Measurements from ENCODE around the gene SUN5. TPM values are rescaled to one million over a fixed set of nuclear protein-coding genes. Genes with fewer than 3 reads are reported as not detected.
A peak's percentile ranks its signal among the peaks of the same experiment; 100 is the strongest.

The SUN5 gene
- total and polyA plus RNA-seq, 5 experiments from 2014 or later, result not detected

DNA sequence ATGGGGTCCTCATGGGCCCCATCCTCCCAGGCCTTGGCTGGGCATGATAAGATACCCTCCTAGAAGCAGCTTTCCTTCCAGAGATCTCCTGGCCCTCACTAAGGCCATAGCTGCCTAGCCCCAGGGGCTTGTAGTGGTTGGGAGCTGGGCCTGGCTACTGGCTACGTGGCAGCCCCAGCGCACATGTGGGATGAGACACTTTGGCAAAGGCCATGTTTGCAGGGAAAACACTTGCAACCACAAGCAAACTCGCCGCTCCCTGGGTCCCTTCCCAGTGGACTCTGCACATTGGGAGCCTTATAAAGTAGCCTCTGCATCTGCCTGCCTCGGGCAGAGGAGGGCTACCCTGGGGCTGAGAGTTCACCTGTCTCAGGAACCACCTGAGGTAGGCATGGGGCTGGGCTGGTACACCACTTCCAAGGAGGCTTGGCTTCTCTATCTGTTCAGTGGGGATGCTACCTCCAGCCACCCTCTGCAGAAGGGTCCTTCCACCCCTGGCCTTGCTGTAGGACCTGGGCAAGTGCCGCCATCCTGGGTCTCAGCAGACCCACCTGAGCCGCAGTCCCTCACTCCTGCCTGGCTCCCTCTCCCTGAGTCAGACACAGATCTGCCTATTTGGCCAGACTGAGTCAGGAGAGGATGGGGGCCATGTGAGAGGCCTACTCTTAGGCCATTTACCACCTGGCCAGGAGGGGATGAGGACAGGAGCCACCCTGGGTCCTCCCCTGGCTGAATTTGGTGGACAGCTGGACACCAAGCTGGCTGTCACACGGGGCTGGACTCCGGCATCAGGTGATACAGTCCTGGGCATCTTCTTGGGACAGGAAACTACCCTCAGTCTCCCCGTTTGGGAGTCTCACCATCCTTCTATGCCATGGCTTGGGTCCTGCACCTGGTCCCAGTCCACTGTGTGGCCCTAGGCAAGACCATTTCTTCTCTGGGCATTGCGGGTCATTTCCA, 3.4 kb upstream of the SUN5 start, which contains the start of gene BPIFB2:
TSS of gene BPIFB2 (plus strand) at position 329 of the 960 bp plus-strand sequence. CDS start 871 bp downstream, outside the sequence.
- H3K27ac Mint-ChIP-seq, result peak within 1 kb of the TSS in 3 of 10 donors; percentile 15 to 63 (median 48)
- ATAC-seq, result no peak

DNA sequence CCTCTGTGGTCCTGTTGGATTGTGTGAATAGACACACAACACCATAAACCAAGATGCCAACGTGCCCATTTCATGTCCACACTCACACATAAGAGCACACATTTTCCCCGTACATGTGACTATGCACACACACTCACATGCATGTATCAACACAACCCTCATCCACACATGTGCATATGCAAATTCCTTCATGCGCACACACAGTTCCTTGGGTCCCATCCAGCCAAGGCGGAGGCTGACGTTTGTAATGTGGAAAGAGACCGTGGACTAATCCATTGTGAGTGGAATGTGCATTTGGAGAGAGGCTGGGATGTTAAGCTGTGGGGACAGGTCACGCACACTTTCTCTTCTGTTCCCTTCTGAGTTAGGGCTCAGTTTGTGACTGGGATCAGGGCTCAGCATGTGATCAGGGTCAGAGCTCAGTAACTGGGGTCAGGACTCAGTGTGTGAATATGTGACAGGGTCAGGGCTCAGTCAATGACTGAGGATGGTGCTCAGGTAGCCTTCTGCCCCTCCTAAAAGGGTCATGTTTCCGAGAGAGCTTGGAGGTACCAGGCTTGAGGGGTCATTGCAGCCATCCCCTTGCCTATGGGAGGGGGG, 2.6 kb upstream of the SUN5 start:
- Mint-ChIP-seq H3K9me3 (peaks cover 0 to 8% (median 0%) of the 10 kb centered on the region in 9 donors), H3K27ac (peak overlapping the region in 3 of 10 donors; percentile 15 to 63 (median 48)), H3K36me3 (no peaks in the 10 kb centered on the region), H3K4me1 (peaks cover 2 to 31% (median 19%) of the 10 kb centered on the region in 4 donors), H3K4me3 (no peak overlapping the region), H3K27me3 (no peaks in the 10 kb centered on the region)
- ATAC-seq, result no peak
- POLR2A ChIA-PET, result no interaction called here
- DNase-seq, result no peak

More for the DNA sequence above, 3.4 kb upstream of the SUN5 start, which contains the start of gene BPIFB2:
- H3K36me3 Mint-ChIP-seq, result no peaks in the 10 kb centered on the region
- POLR2A ChIA-PET, result no interaction called here
- DNase-seq, result no peak
- H3K4me3 Mint-ChIP-seq, result no peak within 1 kb of the TSS
- peaks cover 0 to 8% (median 0%) of the 10 kb centered on the region in 9 donors for H3K9me3 Mint-ChIP-seq
- no peaks in the 10 kb centered on the region for H3K27me3 Mint-ChIP-seq
- H3K4me1 Mint-ChIP-seq, result peaks cover 0 to 28% (median 14%) of the 10 kb centered on the region in 4 donors

DNA sequence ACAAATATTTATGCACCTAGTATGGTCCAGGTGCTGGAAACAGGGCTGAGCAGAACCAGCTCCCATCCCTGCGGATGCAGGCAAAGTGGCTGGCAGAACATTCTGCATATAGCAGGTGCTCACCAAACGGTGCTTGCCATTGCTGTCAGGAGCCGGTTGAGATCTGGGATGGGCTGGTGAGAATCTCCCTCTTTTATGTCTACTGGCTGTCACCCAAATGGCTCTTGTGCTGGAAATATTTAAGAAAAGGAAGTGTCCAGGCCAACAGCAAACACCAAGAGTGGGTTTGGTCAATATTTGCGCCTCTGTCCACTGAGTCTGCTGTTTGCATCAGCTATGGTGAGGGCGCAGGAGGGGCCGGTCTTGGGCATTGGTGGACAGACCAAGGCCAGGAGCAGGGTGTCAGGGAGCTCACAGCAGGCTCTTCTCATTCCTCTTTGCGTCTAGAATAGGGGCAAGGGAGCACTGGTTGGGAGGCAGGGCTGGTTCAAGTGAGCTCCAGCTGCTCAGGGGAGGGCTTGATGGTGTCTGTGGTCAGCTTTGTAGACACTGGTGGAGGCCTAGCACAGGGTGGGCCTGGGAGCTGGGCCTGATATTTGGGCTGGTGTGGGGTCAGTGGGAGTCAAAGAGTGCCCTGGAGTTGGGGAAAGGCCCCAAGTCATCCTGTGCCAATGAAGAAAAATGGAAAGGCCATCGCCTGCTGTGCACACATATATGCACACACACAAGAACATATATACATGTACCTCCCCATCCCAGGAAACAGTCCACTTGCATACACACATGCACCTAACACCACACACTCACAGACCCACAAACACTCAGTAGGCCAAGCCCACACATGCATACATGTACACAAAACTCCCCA, 1.9 kb upstream of the SUN5 start:
- Mint-ChIP-seq H3K9me3 (peaks cover 0 to 8% (median 0%) of the 10 kb centered on the region in 9 donors), H3K36me3 (no peaks in the 10 kb centered on the region), H3K27ac (peak overlapping the region in 3 of 10 donors; percentile 15 to 52 (median 35)), H3K27me3 (no peaks in the 10 kb centered on the region), H3K4me3 (no peak overlapping the region), H3K4me1 (peaks cover 5 to 36% (median 23%) of the 10 kb centered on the region in 4 donors)
- POLR2A ChIA-PET, result interaction anchor here (1.7 kb wide), 1 partner anchor 29 kb away, joined by 5 read pairs; no protein-coding TSS in a partner anchor
- ATAC-seq (no peak), DNase-seq (no peak)

DNA sequence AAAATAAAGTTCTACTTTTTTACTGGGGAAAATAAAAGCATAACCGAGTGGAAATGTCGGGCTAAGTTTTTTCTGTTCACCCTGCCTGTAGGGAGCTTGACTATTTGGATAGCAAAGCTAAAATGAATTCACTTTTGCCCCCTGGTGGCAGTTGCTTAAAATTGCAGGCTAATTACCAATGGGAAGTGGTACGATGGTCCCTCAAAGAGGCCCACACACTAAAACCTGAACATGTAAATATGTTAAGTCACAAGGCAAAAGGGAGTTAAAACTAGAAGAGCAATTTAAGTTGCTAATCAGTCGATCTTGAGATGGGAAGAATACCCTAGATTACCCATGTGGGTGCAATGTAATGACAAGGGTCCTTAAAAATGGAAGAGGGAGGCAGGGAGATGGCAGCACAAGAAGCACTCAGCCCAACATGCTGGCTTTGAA, 916 bp upstream of the SUN5 start:
- no peaks in the 10 kb centered on the region for H3K27me3 Mint-ChIP-seq
- POLR2A ChIA-PET, result interaction anchor here (0.8 to 1.7 kb wide), 2 partner anchors 9 to 28 kb away, joined by 4 to 5 read pairs; no protein-coding TSS in a partner anchor
- no peaks in the 10 kb centered on the region for H3K36me3 Mint-ChIP-seq
- no peak for ATAC-seq
- H3K4me1 Mint-ChIP-seq, result peaks cover 10 to 44% (median 30%) of the 10 kb centered on the region in 4 donors
- peak overlapping the region in 1 of 10 donors; percentile 86 for H3K27ac Mint-ChIP-seq
- H3K9me3 Mint-ChIP-seq, result peaks cover 0 to 8% (median 0%) of the 10 kb centered on the region in 9 donors
- no peak overlapping the region for H3K4me3 Mint-ChIP-seq
- DNase-seq, result peak in 5 of 10 donors; percentile 29 to 56 (median 46)

DNA sequence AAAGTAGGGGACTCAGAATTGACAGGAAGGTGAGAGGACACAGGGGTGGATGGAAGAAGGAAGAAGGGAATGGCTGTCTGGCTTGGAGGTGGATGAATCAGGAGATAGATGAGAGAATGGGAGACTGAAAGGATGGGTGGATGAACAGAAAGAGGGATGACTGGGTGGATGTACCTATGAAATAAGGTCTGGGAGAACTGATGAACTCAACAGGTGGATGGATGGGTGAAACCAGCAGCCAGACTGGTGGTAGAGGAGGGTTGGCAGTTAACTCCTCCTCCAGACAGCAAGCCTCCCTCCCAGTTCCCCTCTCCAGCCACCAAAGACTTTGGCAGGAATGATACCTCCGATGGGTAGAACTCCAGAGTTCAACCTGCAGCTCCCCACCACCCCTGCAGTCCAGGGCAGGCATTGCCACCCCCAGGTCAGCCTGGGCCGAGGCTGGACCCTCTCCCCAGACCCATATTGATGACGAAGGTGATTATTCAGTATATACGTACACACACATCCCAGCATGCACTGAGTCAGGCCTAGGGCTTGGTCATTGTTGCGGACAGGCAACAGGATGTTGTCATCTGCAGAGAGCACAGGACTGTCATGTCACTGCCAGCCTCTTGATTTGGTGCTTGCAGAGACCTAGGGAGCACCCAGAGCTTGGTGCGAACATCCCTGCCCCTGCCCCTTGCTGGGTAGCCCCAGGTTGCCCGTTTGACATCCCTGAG, 2.0 kb downstream of the SUN5 start:
- Mint-ChIP-seq H3K27ac (peak overlapping the region in 6 of 10 donors; percentile 24 to 91 (median 78)), H3K27me3 (no peaks in the 10 kb centered on the region), H3K9me3 (peaks cover 0 to 8% (median 0%) of the 10 kb centered on the region in 9 donors), H3K4me3 (no peak overlapping the region), H3K36me3 (no peaks in the 10 kb centered on the region), H3K4me1 (peaks cover 16 to 54% (median 37%) of the 10 kb centered on the region in 4 donors)
- POLR2A ChIA-PET, result no interaction called here
- no peak for ATAC-seq
- DNase-seq, result no peak

DNA sequence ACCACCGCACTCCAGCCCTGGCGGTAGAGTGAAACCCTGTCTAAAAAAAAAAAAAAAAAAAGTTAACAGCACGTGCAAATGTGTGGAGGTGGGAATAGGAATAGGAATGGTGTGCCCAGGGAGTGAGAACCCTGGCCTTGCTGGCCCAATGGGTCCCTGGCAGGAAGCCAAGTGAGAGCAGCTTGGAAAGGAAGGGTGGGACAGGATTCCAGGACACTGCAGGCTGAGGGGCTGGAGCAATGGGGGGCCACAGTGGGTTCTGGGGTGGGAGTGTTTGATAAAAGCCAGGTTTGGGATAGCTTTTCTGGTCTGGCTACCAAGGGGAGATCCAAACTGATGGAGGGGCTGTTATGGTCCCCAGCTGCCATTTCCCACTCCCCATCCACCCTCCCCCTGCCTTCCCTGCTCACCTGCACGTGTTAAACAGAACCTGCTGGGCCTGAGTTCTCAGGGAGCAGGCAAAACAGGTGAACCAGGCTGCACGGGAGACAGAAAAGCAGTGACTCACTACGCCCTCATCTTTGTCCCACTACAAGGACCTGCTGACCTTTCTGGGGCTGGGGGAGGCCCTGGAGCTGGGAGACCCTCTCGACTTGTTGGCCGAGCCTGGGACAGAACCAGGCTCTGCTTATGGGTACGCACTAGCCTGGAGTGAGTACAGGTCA, 3.3 kb downstream of the SUN5 start:
- DNase-seq (no peak), ATAC-seq (no peak)
- Mint-ChIP-seq H3K4me1 (peaks cover 19 to 58% (median 38%) of the 10 kb centered on the region in 4 donors), H3K9me3 (peaks cover 0 to 8% (median 0%) of the 10 kb centered on the region in 9 donors), H3K4me3 (no peak overlapping the region), H3K27ac (peak overlapping the region in 5 of 10 donors; percentile 36 to 87 (median 47)), H3K36me3 (no peaks in the 10 kb centered on the region), H3K27me3 (no peaks in the 10 kb centered on the region)
- POLR2A ChIA-PET, result interaction anchor here (0.7 kb wide), 1 partner anchor 26 kb away, joined by 3 read pairs; no protein-coding TSS in a partner anchor

DNA sequence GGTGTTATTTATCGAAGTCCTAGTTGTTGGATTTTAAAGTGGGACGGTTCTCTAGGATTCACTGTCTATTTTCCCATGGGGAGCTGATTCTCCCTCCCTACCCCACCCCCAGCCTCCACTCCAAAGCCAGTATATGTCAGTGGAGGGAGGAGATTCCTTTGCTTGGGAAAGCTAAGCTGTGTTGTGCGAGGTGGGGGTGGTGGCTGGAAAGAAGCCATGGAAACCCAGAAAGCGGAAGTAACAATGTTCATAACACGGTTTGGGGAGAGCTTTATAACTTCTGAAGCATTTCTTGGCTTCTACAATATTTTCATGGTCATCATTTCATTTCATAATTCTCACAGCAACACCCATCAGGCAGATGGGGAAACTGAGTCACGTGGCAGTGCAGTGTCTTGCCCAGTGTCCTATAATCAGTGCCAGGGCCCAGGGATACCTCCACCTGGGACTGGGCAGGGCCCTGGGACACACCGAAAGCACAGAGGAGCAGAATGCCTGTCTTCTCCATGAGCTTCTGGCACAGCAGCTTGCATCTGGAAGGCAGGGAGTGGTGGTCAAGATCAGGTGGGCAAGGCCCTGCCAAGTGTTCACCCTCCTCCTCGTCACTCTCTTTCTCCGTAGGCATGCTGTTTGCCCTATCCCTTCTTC, 4.5 kb downstream of the SUN5 start:
- POLR2A ChIA-PET, result no interaction called here
- peaks cover 0 to 3% (median 0%) of the 10 kb centered on the region in 3 donors for H3K36me3 Mint-ChIP-seq
- peaks cover 16 to 52% (median 35%) of the 10 kb centered on the region in 4 donors for H3K4me1 Mint-ChIP-seq
- H3K9me3 Mint-ChIP-seq, result peaks cover 0 to 9% (median 0%) of the 10 kb centered on the region in 9 donors
- no peaks in the 10 kb centered on the region for H3K27me3 Mint-ChIP-seq
- H3K27ac Mint-ChIP-seq, result peak overlapping the region in 5 of 10 donors; percentile 19 to 69 (median 36)
- DNase-seq (no peak), ATAC-seq (no peak)
- H3K4me3 Mint-ChIP-seq, result peak overlapping the region in 1 of 10 donors; percentile 29

DNA sequence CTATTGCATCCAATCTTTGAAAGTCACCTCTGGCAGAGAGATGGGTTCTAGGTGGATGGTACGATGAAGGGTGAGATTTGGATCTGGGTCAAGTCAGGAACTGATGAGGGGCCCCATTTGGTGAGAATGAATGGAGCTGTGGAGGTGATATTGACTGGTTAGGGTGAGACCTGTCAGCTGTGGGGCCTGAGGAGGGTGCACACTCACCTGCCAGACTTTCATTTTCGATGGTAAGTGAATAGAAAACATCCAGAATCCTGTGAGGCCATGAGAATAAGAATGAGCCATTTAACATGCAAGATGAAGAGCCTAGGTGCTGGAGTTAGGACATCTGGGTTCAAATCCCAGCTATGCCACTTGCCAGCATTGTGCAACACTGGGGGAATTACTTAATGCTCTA, 6.8 kb downstream of the SUN5 start:
- Mint-ChIP-seq H3K4me3 (no peak overlapping the region), H3K27me3 (no peaks in the 10 kb centered on the region), H3K36me3 (peaks cover 0 to 3% (median 0%) of the 10 kb centered on the region in 3 donors), H3K27ac (peak overlapping the region in 3 of 10 donors; percentile 3 to 37 (median 25)), H3K4me1 (peaks cover 24 to 72% (median 51%) of the 10 kb centered on the region in 4 donors), H3K9me3 (peaks cover 0 to 10% (median 0%) of the 10 kb centered on the region in 9 donors)
- no peak for DNase-seq
- no peak for ATAC-seq
- POLR2A ChIA-PET, result interaction anchor here (0.6 kb wide), 1 partner anchor 41 kb away, joined by 3 read pairs; no protein-coding TSS in a partner anchor

DNA sequence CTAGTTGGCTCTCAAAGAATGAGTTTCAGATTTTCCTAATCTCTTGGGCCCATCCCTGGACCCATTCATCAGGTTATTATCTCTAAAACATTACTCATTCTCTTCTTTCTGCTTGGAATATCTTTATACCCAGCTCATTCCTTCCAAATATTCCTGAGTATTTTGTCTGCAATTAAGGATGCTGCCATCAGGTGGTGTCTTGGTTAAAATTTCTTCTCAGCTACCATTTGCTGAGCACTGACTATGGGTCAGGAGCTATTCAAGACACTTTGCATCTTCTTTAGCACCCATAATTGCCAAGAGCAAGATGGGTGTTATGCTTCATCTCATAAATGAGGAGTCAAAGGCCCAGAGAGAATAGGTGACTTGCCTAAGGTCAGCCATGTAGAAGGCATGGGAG, 8.4 kb downstream of the SUN5 start:
- Mint-ChIP-seq H3K4me1 (peaks cover 24 to 73% (median 56%) of the 10 kb centered on the region in 4 donors), H3K27ac (no peak overlapping the region), H3K9me3 (peaks cover 0 to 10% (median 0%) of the 10 kb centered on the region in 9 donors), H3K4me3 (no peak overlapping the region), H3K27me3 (no peaks in the 10 kb centered on the region), H3K36me3 (peaks cover 0 to 3% (median 0%) of the 10 kb centered on the region in 3 donors)
- no peak for ATAC-seq
- no peak for DNase-seq
- POLR2A ChIA-PET, result interaction anchor here (1.7 to 2.4 kb wide), 2 partner anchors 9 to 25 kb away, joined by 4 to 7 read pairs; no protein-coding TSS in a partner anchor

DNA sequence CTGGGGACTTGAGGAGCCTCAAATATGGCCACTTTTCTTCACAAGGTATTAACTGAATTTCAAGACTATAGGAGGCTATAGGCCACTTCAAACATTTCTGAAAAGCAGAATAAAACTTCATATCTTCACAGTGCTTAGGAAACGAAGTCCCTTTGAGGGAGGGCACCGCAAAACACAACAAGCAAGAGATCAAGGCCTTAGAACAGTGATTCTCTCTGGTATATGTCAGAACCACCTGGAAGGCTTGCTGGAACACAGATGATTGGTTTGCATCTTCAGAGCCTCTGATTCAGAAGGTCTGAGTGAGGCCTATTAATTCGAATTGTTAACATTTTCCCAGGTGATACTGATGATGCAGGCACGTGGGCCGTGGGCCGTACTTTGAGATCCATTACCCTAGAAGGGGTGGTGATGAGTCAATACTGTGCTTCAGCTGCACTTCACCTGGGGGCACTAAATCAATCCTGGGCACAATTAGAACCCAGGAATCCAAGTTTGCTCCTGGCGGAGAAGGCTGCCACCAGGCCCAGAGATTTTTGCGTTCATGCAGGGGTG, 10.7 kb downstream of the SUN5 start:
- H3K27me3 Mint-ChIP-seq, result no peaks in the 10 kb centered on the region
- peaks cover 0 to 3% (median 0%) of the 10 kb centered on the region in 3 donors for H3K36me3 Mint-ChIP-seq
- ATAC-seq, result peak; percentile 89 to 90
- H3K4me1 Mint-ChIP-seq, result peaks cover 18 to 64% (median 50%) of the 10 kb centered on the region in 4 donors
- peak overlapping the region; percentile 37 to 91 (median 79) for H3K27ac Mint-ChIP-seq
- POLR2A ChIA-PET, result interaction anchor here (0.6 to 1.0 kb wide), 2 partner anchors 20 to 21 kb away, joined by 3 to 4 read pairs; no protein-coding TSS in a partner anchor
- peak overlapping the region in 6 of 10 donors; percentile 3 to 49 (median 18) for H3K4me3 Mint-ChIP-seq
- DNase-seq, result peak in 4 of 10 donors; percentile 14 to 64 (median 44)
- peaks cover 0 to 10% (median 0%) of the 10 kb centered on the region in 9 donors for H3K9me3 Mint-ChIP-seq

All from naive thymus-derived CD8-positive, alpha-beta T cell (primary cell).